GM18517 (cell line): ENCODE measurements around the gene ADGRD2.
"Not testable (repeated sequence)": the region's sequence is repeated elsewhere in the genome, so short reads cannot be mapped to it uniquely, and the experiment has no call there.

Source experiments
- ATAC-seq: cut with Tn5 transposase; IDR thresholded peaks from one replicate; pipeline ENCODE4 v1.9.1; 2021; ENCODE audit warnings: mild to moderate bottlenecking, moderate library complexity; ENCODE audit not compliant: unreplicated experiment

Gene ADGRD2

GRCh38 chr9:124450241-124450924 is at the start of gene ADGRD2:
Gene ADGRD2, plus strand, starts transcription at chr9:124450451. Its CDS starts 1,216 bp downstream, at chr9:124451667.
- no peak for ATAC-seq

GRCh38 chr9:124403246-124403645 is 47.0 kb upstream of the ADGRD2 start:
- ATAC-seq, result no peak

GRCh38 chr9:124409410-124409809 is 40.8 kb upstream of the ADGRD2 start:
- ATAC-seq, result no peak

GRCh38 chr9:124410321-124410913 is 39.8 kb upstream of the ADGRD2 start:
- ATAC-seq, result no peak

- ATAC-seq, result no peak
Observed at GRCh38 chr9:124411514-124412227, 38.6 kb upstream of the ADGRD2 start.

GRCh38 chr9:124412228-124412575 is 38.0 kb upstream of the ADGRD2 start:
- ATAC-seq, result no peak

- no peak for ATAC-seq
Observed at GRCh38 chr9:124414612-124415011, 35.6 kb upstream of the ADGRD2 start.

- ATAC-seq, result peak; percentile 88
Observed at GRCh38 chr9:124415102-124415851, 35.0 kb upstream of the ADGRD2 start, which contains the start of gene PSMB7. Gene PSMB7, minus strand, starts transcription at chr9:124415442. Its CDS starts 17 bp downstream, at chr9:124415425.

- ATAC-seq, result no peak
Observed at GRCh38 chr9:124415852-124416484, 34.3 kb upstream of the ADGRD2 start.

GRCh38 chr9:124419832-124420489 is 30.3 kb upstream of the ADGRD2 start:
- no peak for ATAC-seq

GRCh38 chr9:124420991-124421543 is 29.2 kb upstream of the ADGRD2 start:
- no peak for ATAC-seq

GRCh38 chr9:124423155-124423554 is 27.1 kb upstream of the ADGRD2 start:
- ATAC-seq, result no peak

GRCh38 chr9:124423591-124423990 is 26.7 kb upstream of the ADGRD2 start:
- no peak for ATAC-seq

GRCh38 chr9:124425733-124426132 is 24.5 kb upstream of the ADGRD2 start:
- ATAC-seq, result not testable (repeated sequence)

- ATAC-seq, result no peak
Observed at GRCh38 chr9:124426361-124426760, 23.9 kb upstream of the ADGRD2 start.

GRCh38 chr9:124427281-124427680 is 23.0 kb upstream of the ADGRD2 start:
- no peak for ATAC-seq

- no peak for ATAC-seq
Observed at GRCh38 chr9:124428751-124429529, 21.3 kb upstream of the ADGRD2 start.

GRCh38 chr9:124429530-124429867 is 20.8 kb upstream of the ADGRD2 start:
- ATAC-seq, result no peak

GRCh38 chr9:124436320-124436719 is 13.9 kb upstream of the ADGRD2 start:
- ATAC-seq, result no peak
